Hair follicle dermal papilla cell (primary cell): ENCODE measurements around the gene CNOT10. TPM values are rescaled to one million over a fixed set of nuclear protein-coding genes. Genes with fewer than 3 reads are reported as not detected.

Experiments
- total RNA-seq: library from RNA; depleted of rRNA; stranded (reverse); fragments of >200 nt; gene quantifications from 2 replicates; pipeline ENCODE4 v1.2.3, GENCODE V29; 2012

CNOT10 gene, protein sequence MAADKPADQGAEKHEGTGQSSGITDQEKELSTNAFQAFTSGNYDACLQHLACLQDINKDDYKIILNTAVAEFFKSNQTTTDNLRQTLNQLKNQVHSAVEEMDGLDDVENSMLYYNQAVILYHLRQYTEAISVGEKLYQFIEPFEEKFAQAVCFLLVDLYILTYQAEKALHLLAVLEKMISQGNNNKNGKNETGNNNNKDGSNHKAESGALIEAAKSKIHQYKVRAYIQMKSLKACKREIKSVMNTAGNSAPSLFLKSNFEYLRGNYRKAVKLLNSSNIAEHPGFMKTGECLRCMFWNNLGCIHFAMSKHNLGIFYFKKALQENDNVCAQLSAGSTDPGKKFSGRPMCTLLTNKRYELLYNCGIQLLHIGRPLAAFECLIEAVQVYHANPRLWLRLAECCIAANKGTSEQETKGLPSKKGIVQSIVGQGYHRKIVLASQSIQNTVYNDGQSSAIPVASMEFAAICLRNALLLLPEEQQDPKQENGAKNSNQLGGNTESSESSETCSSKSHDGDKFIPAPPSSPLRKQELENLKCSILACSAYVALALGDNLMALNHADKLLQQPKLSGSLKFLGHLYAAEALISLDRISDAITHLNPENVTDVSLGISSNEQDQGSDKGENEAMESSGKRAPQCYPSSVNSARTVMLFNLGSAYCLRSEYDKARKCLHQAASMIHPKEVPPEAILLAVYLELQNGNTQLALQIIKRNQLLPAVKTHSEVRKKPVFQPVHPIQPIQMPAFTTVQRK
- 21.6 and 25.8 TPM in 2 replicates for total RNA-seq

DNA sequence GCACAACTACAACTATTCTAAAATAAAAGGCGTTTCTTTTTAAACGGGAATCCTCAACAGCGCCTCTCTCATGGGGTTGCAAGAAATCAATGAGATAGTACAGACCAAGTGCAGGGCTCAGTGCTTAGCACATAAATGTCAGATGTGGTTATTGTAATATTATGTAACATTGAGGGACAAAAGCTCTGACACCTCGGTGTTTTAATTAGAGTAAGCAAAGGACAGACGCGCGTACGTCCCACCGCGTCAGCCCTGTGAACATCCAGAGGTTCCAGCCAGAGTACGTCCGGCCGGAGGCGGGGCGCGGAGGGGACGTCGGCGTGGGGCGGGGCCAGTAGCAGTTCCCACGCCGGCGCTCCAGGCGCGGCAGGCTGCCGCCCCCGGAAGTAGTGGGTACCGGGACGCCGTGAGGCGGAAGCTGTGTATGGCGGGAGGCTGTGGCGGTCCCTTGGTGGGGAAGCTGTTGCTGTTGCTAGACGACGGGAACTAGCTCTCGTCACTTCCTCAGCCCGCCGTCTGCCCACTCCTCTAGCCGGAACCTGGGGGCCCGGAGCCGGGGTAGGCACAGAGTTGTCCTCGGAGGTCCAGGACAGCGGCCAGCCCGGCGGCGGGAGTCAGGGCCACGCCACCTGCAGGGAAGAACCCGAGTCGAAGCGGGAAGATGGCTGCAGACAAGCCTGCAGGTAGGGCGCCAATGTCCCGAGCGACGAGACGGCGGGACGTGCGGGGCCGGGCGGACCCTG is at the start of gene CNOT10:
Gene CNOT10 (plus strand): TSS at position 389 of the 743 bp plus-strand sequence. CDS start 273 bp downstream, at position 662.

DNA sequence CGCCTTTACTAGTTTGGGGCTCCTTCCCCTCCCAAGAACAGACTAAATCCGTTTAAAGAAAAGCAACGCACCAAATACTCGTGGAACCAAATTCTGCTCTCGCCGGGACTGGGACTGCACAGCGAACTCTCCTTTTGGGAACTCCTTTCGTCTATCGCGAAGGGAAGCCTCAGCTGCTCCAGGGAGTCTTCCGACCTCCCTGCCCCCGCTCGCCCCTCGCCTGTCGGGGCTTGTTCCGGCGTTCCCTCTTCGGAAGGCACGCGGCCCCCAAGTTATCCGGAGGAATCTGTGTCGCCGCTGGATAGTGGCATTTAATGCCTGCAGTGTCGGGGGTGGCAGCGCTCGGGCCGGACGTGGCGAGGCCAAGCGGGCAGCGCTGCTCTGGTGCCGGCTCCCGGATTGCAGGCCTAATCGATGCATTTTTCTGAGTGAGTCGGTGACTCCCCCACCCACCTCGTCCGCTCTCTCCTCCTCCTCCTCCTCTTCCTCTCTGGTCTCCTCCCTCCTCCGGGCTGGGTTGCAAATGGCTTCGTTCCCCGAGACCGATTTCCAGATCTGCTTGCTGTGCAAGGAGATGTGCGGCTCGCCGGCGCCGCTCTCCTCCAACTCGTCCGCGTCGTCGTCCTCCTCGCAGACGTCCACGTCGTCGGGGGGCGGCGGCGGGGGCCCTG is 132.7 kb downstream of the CNOT10 start, which contains the start of gene TRIM71:
Gene TRIM71 (plus strand): TSS at position 440 of the 671 bp plus-strand sequence. CDS start 84 bp downstream, at position 524.

Other genes starting within 250 kb of the CNOT10 start
- 58.4 and 58.7 TPM in 2 replicates for gene CMTM6, start 182.3 kb upstream of the CNOT10 start, total RNA-seq
- 48.8 and 52.7 TPM in 2 replicates for gene DYNC1LI1, start 114.3 kb upstream of the CNOT10 start, total RNA-seq
- gene TRIM71, start 132.8 kb downstream of the CNOT10 start, total RNA-seq: not detected in 2 replicates